ENCODE results near the gene ZNF554.
"Not testable (repeated sequence)": the region's sequence is repeated elsewhere in the genome, so short reads cannot be mapped to it uniquely, and the experiment has no call there.

Gene ZNF554

DNA sequence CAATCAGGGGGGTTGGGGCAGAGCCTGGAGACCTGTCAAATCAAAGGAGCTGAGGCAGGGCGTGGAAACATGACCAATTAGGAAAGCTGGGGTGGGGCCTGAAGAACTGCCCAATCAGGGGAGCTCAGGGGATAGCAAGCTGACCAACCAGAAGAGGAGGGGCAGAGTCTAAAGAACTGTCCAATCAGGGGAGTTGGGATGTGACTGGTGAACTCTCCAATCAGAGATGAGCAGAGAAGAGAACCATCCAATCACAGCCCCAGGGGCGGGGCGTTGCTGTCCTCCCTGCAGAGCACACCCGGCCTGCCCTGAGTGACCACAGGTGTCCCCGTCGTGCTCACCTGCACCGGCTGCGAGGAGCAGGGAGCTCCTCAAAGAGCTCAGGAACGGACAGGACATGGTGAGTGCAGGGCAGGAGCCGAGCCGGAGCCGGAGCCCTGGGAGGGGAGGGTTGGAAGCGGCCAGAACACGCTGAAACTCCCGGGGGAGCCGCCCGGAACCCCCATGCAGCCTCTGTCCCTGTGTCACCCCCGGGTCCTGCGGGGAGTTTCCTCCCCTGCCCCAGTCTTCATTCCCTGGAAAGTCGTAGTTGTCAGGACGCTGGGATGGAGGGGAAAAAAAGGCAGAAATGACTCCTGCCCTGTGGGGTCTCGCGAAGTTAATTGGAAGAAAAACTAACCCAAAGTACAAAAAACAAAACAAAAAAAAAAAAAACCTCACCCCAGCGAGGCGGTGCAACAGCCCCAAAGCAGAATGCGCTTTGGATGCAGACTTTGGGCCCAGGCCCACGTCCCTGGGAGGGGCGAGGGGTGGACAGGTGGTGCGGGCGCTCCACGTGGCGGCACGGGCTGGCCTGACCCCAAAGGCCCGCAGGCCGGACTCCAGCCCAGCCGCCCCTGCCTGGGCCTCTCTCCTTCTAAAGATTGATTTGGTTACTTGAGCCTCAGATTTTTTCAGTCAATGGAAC lies 47.6 kb downstream of the ZNF554 start, which contains the start of gene ZNF556:
Gene ZNF556, plus strand, starts transcription at position 311 of the 967 bp plus-strand sequence. Its CDS starts 87 bp downstream, at position 398.
- no peak for DNase-seq (ENCODE audit: low read depth)

- no peak for DNase-seq (ENCODE audit: low read depth)
Observed at GRCh38 chr19:2869618-2870017, 50.0 kb downstream of the ZNF554 start.

DNA sequence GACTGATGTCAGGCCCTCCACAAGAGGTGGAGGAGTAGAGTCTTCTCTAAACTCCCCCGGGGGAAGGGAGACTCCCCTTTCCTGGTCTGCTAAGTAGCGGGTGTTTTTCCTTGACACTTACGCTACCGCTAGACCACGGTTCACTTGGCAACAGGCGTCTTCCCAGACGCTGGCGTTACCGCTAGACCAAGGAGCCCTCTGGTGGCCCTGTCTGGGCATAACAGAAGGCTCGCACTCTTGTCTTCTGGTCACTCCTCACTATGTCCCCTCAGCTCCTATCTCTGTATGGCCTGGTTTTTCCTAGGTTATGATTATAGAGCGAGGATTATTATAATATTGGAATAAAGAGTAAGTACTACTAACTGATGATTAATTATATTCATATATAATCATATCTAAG lies 52.5 kb downstream of the ZNF554 start:
- DNase-seq (ENCODE audit: low read depth) = not testable (repeated sequence)

DNA sequence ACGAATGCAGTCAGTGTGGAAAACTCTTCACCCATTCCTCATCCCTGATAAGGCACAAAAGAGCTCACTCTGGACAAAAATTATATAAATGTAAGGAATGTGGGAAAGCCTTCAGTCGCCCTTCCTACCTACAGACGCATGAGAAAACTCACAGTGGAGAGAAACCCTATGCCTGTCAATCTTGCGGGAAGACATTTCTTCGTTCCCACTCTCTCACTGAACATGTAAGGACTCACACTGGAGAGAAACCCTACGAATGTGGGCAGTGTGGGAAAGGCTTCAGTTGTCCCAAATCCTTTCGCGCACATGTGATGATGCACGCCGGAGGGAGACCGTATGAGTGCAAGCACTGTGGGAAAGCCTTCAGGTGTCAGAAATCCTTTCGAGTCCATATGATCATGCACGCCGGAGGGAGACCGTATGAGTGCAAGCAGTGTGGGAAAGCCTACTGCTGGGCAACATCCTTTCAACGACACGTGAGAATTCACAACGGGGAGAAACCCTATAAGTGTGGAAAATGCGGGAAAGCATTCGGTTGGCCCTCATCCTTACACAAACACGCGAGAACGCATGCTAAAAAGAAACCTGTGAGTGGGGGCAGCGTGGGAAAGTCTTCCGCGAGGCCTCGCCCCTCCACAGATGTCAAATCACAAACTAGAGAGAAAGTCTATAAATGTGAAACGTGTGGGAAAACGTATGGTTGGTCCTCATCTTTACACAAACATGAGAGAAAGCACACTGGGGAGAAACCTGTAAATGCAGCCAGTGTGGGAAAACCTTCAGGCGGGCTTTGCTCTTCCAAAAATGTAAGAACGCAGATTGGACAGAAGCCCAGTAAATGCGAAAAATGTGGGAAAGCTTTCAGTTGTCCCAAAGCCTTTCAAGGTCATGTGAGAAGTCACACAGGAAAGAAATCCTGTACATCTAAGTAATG lies 58.0 kb downstream of the ZNF554 start:
- DNase-seq (ENCODE audit: low read depth) = no peak

DNA sequence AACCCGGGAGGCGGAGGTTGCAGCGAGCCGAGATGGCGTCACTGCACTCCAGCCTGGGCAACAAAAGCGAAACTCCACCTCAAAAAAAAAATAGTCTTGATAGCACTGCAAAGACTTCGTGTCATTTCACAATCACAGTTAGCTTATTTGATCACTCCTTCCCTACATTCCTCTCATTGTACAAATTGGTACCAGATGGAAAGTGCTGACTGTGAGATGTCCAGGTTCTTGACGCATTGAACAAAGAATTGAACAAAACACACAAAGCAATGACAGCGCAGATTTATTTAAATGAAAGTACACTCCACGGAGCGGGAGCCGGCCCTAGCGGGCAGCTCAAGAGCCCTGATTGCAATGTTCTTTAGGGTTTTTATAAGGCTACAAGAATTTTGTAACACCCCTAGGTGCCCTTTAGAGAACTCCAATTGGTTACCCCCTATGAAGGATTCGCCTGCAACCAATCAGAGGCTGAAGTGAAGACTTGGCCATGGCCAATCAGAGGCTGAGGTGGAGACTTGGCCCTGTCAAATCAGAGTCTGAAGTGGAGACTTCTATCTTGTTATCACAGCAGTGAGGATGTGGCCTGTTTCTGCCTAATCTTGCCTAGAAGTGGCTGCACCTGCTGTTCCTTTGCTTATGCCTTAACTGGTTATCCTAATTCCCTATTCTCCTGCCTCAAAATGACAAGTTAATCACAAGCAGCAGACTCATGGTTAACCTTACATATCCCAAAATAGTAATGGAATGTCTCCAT lies 64.2 kb downstream of the ZNF554 start:
- DNase-seq (ENCODE audit: low read depth) = no peak

GRCh38 chr19:2885736-2886135 lies 66.1 kb downstream of the ZNF554 start:
- DNase-seq (ENCODE audit: low read depth) = no peak

Data from stimulated activated CD8-positive, alpha-beta memory T cell treated with anti-CD3 and anti-CD28 coated beads, Interleukin-7, amount 100 ng/mL, for 24 hours (primary cell).